Aorta (tissue), 5 donors: ENCODE measurements around the gene PLAC8. TPM values are rescaled to one million over a fixed set of nuclear protein-coding genes. Genes with fewer than 3 reads are reported as not detected.
"Not testable (repeated sequence)": the region's sequence is repeated elsewhere in the genome, so short reads cannot be mapped to it uniquely, and the experiment has no call there.

Experiments
- ATAC-seq: fragments of 200-7000 bp; cut with Tn5 transposase; one replicate; pipeline ENCODE4 v1.9.1; 2022; ENCODE audit warnings: moderate library complexity; ENCODE audit not compliant: low FRiP score
- DNase-seq, 2 donors: peaks; one replicate each; pipeline ENCODE4 v3.0.0-alpha.2; 2020
- H3K27ac ChIP-seq, 2 donors: one replicate each; pipeline ENCODE4 v1.5.1; 2013; ENCODE audit warnings: low read length in 2 of 2, mild to moderate bottlenecking in 2 of 2, moderate library complexity in 2 of 2, control low read depth in 1 of 2, inconsistent platforms in 1 of 2, low read depth in 1 of 2
- H3K27me3 ChIP-seq, 2 donors: one replicate each; pipeline ENCODE4 v1.6.1; 2013; ENCODE audit warnings: control low read depth in 1 of 2, low read length in 1 of 2, mild to moderate bottlenecking in 1 of 2, moderate library complexity in 1 of 2; ENCODE audit not compliant: insufficient read depth in 2 of 2, control insufficient read depth in 1 of 2
- H3K36me3 ChIP-seq, 2 donors: one replicate each; pipeline ENCODE4 v1.6.1; 2013; ENCODE audit warnings: control low read depth in 1 of 2, low read length in 1 of 2, mild to moderate bottlenecking in 1 of 2; ENCODE audit not compliant: insufficient read depth in 2 of 2, control insufficient read depth in 1 of 2
- H3K4me1 ChIP-seq, 2 donors: one replicate each; pipeline ENCODE4 v1.6.1; 2013; ENCODE audit warnings: low read length in 2 of 2, control low read depth in 1 of 2, mild to moderate bottlenecking in 1 of 2, moderate library complexity in 1 of 2; ENCODE audit not compliant: insufficient read depth in 2 of 2, control insufficient read depth in 1 of 2
- H3K4me3 ChIP-seq, 2 donors: one replicate each; pipeline ENCODE4 v1.5.1; 2013; ENCODE audit warnings: low read length in 2 of 2, control low read depth in 1 of 2, mild to moderate bottlenecking in 1 of 2
- H3K9me3 ChIP-seq: one replicate; pipeline ENCODE4 v1.6.1; 2013; ENCODE audit warnings: mild to moderate bottlenecking, low read length; ENCODE audit not compliant: control insufficient read depth
- WGBS, 2 donors: extraction: QIAGEN DNeasy Blood & Tissue Kit; methylation state at CpG; one replicate each; pipeline ENCODE4 v1.1.7; 2013; 5-methylcytosine and 5-hydroxymethylcytosine counted together
- intact Hi-C, 2 donors: fragments of 100-400 bp; cut with DNase I; formaldehyde crosslinking; loops; one replicate each; pipeline versions ENCODE4 v1.14.2 to v1.15.0; 2022
- polyA plus RNA-seq, 2 donors: library from polyadenylated mRNA; stranded (reverse); fragments of 200-250 nt; gene quantifications; one replicate each; pipeline ENCODE4 v1.2.3, GENCODE V29; 2013
- total RNA-seq, 2 donors: library from RNA; stranded (reverse); fragmentation: NEBNext Ultra II Directional; extraction: Animal tissue kit (Norgen Biotek cat#: 25700); gene quantifications; one replicate each; pipeline ENCODE4 v1.2.1, GENCODE V29; 2021
- donor health status: healthy with polysubstance abuse.
- donor health status: Bipolar disorder and iron deficiency.
- donor health status: DM: no; HTN: no; CAD: no.
- donor health status: DM: no; HTN: no; CAD: no.
- donor health status: DM: yes; HTN: yes; CAD: no.

The PLAC8 gene
- total and polyA plus RNA-seq, 4 donors, result 3.2 to 48.1 (median 3.9) TPM

GRCh38 chr4:83065266-83065665 is 49.3 kb downstream of the PLAC8 start:
- DNase-seq, result no peak
- no peak overlapping the region for H3K4me3 ChIP-seq
- intact Hi-C loops, result no loop called here
- H3K36me3 ChIP-seq, result peaks cover 0 to 4% of the 10 kb centered on the region in 2 donors
- no peak for ATAC-seq
- no peak overlapping the region for H3K27ac ChIP-seq
- H3K4me1 ChIP-seq, result no peaks in the 10 kb centered on the region
- H3K9me3 ChIP-seq, result no peaks in the 10 kb centered on the region
- 85 to 87% methylated on average over 1 of the region's 1 CpG for WGBS, 2 donors
- no peaks in the 10 kb centered on the region for H3K27me3 ChIP-seq

GRCh38 chr4:83062739-83063138 is 51.8 kb downstream of the PLAC8 start:
- WGBS, 2 donors, result 78 to 80% methylated on average over 4 of the region's 4 CpGs
- ATAC-seq (no peak), DNase-seq (no peak)
- intact Hi-C loops, result no loop called here
- Histone ChIP-seq H3K9me3 (no peaks in the 10 kb centered on the region), H3K27me3 (no peaks in the 10 kb centered on the region), H3K36me3 (peaks cover 0 to 2% of the 10 kb centered on the region in 2 donors), H3K4me3 (no peak overlapping the region), H3K27ac (no peak overlapping the region), H3K4me1 (no peaks in the 10 kb centered on the region)

GRCh38 chr4:83054928-83055327 is 59.6 kb downstream of the PLAC8 start:
- Histone ChIP-seq H3K36me3 (peaks cover 3 to 7% of the 10 kb centered on the region in 2 donors), H3K4me1 (no peaks in the 10 kb centered on the region), H3K4me3 (no peak overlapping the region), H3K27ac (no peak overlapping the region), H3K27me3 (no peaks in the 10 kb centered on the region), H3K9me3 (no peaks in the 10 kb centered on the region)
- intact Hi-C loops, result no loop called here
- no peak for ATAC-seq
- no peak for DNase-seq

- H3K4me1 ChIP-seq, H3K27ac ChIP-seq, H3K4me3 ChIP-seq, H3K9me3 ChIP-seq, ATAC-seq, H3K36me3 ChIP-seq, H3K27me3 ChIP-seq, intact Hi-C loops, DNase-seq: not testable (repeated sequence)
- WGBS, 2 donors, result 84 to 89% methylated on average over 8 of the region's 8 CpGs
Measured at GRCh38 chr4:83048781-83049180, 65.7 kb downstream of the PLAC8 start.

GRCh38 chr4:83046693-83047473 is 67.6 kb downstream of the PLAC8 start:
- no peak for ATAC-seq

GRCh38 chr4:83043801-83044407 is 70.6 kb downstream of the PLAC8 start:
- H3K27ac ChIP-seq, result no peak overlapping the region
- H3K27me3 ChIP-seq, result no peaks in the 10 kb centered on the region
- H3K4me3 ChIP-seq, result no peak overlapping the region
- WGBS, 2 donors, result 48 to 51% methylated on average over 14 of the region's 14 CpGs
- DNase-seq, result no peak
- intact Hi-C loops, result no loop called here
- ATAC-seq, result no peak
- no peaks in the 10 kb centered on the region for H3K4me1 ChIP-seq
- no peaks in the 10 kb centered on the region for H3K36me3 ChIP-seq
- H3K9me3 ChIP-seq, result no peaks in the 10 kb centered on the region

More at GRCh38 chr4:83046693-83047473, 67.6 kb downstream of the PLAC8 start:
- Histone ChIP-seq H3K4me1 (no peaks in the 10 kb centered on the region), H3K9me3 (no peaks in the 10 kb centered on the region), H3K27ac (no peak overlapping the region), H3K27me3 (no peaks in the 10 kb centered on the region), H3K4me3 (no peak overlapping the region), H3K36me3 (peaks cover 2 to 3% of the 10 kb centered on the region in 2 donors)
- intact Hi-C loops, result no loop called here
- no peak for DNase-seq
- 82 to 85% methylated on average over 8 of the region's 8 CpGs for WGBS, 2 donors

- H3K27me3 ChIP-seq, ATAC-seq, H3K4me1 ChIP-seq, intact Hi-C loops, H3K27ac ChIP-seq, H3K36me3 ChIP-seq, H3K9me3 ChIP-seq, H3K4me3 ChIP-seq, DNase-seq: not testable (repeated sequence)
- 83 to 90% methylated on average over 2 of the region's 2 CpGs for WGBS, 2 donors
Measured at GRCh38 chr4:83043157-83043556, 71.4 kb downstream of the PLAC8 start.

GRCh38 chr4:83040269-83040668 is 74.3 kb downstream of the PLAC8 start:
- ATAC-seq (no peak), DNase-seq (no peak)
- H3K4me1 ChIP-seq, result peaks cover 0 to 5% of the 10 kb centered on the region in 2 donors
- H3K9me3 ChIP-seq, result no peaks in the 10 kb centered on the region
- H3K4me3 ChIP-seq, result no peak overlapping the region
- H3K36me3 ChIP-seq, result no peaks in the 10 kb centered on the region
- H3K27me3 ChIP-seq, result no peaks in the 10 kb centered on the region
- no peak overlapping the region for H3K27ac ChIP-seq
- intact Hi-C loops, result no loop called here
- 85% methylated on average over 3 of the region's 3 CpGs for WGBS, 2 donors
